ENCODE results near the gene SLC23A2.
"Not testable (repeated sequence)": the region's sequence is repeated elsewhere in the genome, so short reads cannot be mapped to it uniquely, and the experiment has no call there.

SLC23A2 gene

DNA sequence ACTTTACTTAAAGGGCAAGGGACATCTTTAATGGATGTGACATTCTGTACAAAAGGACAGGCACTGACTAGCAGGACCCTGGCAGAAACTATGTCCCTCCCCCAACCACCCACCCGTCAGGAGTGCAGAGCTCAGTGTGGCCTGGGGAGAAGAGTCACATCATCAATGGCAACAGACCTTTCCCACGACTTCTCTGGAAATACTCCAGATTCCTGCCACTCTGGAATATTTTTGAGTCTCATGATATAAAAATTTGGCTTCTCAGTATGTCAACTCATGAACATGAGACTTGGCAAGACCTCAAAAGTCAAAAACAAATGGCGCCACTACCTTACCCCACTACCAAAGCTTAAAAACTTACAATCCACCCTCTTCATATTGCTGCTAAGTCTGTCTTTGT, 118.3 kb downstream of the SLC23A2 start:
- no peak for ATAC-seq
- no peak for DNase-seq
- peaks cover 2% of the 10 kb centered on the region for H3K4me1 Mint-ChIP-seq
- no peaks in the 10 kb centered on the region for H3K9me3 Mint-ChIP-seq
- H3K27ac Mint-ChIP-seq = no peak overlapping the region
- H3K27me3 Mint-ChIP-seq = no peaks in the 10 kb centered on the region
- H3K36me3 Mint-ChIP-seq (ENCODE audit: low read depth) = peaks cover 19% of the 10 kb centered on the region
- no peak overlapping the region for H3K4me3 Mint-ChIP-seq

DNA sequence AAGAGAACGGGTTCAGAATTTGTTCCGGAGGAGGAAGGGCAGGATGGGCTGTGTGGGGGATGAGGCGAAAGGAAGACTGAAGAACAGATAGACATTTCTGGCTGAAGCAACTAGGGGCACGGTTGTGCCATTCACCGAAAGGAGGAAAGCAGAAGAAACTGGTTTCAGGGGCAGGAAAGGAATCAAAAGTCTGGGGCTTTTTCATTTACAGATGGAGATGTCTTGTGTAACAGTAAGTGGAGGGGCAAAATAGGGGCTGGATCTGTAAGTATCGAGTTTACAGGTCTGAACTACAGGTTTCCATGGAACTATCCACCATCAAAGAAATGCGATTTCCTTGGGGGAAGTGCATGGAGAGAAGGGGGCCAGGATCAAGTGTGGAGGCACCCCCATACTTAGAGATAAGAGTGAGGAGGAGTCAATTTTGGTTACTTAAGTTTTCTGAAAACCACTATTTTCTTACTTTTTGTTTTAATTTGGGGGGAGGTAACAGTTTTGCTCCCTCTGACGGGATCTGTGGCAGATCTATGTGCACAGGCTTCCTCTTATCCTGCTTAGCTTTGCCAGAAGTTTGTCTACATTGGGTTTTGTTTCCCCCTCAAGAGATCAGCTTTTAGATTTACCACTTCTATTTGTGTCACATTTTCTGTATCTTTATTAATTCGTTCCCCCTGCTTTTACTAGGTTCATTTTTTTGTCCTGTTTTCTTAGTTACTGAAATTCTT, 120.1 kb downstream of the SLC23A2 start:
- ATAC-seq (no peak), DNase-seq (no peak)
- Mint-ChIP-seq H3K27me3 (no peaks in the 10 kb centered on the region), H3K4me3 (no peak overlapping the region), H3K36me3 (ENCODE audit: low read depth) (peaks cover 19% of the 10 kb centered on the region), H3K4me1 (peaks cover 1% of the 10 kb centered on the region), H3K9me3 (no peaks in the 10 kb centered on the region), H3K27ac (peak overlapping the region; percentile 23)

- Mint-ChIP-seq H3K36me3 (ENCODE audit: low read depth) (peaks cover 18% of the 10 kb centered on the region), H3K4me3 (no peak overlapping the region), H3K9me3 (no peaks in the 10 kb centered on the region), H3K27me3 (no peaks in the 10 kb centered on the region), H3K4me1 (no peaks in the 10 kb centered on the region), H3K27ac (no peak overlapping the region)
- ATAC-seq = no peak
- no peak for DNase-seq
Measured at GRCh38 chr20:4880051-4880450, 121.3 kb downstream of the SLC23A2 start.

GRCh38 chr20:4878099-4878498, 123.2 kb downstream of the SLC23A2 start:
- H3K27ac Mint-ChIP-seq, H3K9me3 Mint-ChIP-seq, H3K4me1 Mint-ChIP-seq, H3K4me3 Mint-ChIP-seq, H3K27me3 Mint-ChIP-seq, DNase-seq, ATAC-seq: not testable (repeated sequence)
- peaks cover 18% of the 10 kb centered on the region for H3K36me3 Mint-ChIP-seq (ENCODE audit: low read depth)

- DNase-seq = no peak
- Mint-ChIP-seq H3K4me3 (no peak overlapping the region), H3K27ac (no peak overlapping the region), H3K4me1 (no peaks in the 10 kb centered on the region), H3K27me3 (no peaks in the 10 kb centered on the region), H3K36me3 (ENCODE audit: low read depth) (peaks cover 16% of the 10 kb centered on the region), H3K9me3 (no peaks in the 10 kb centered on the region)
- ATAC-seq = no peak
Measured at GRCh38 chr20:4876731-4877130, 124.6 kb downstream of the SLC23A2 start.

GRCh38 chr20:4876301-4876700, 125.0 kb downstream of the SLC23A2 start:
- ATAC-seq = no peak
- H3K27ac Mint-ChIP-seq = no peak overlapping the region
- H3K4me3 Mint-ChIP-seq = no peak overlapping the region
- H3K27me3 Mint-ChIP-seq = no peaks in the 10 kb centered on the region
- DNase-seq = no peak
- peaks cover 16% of the 10 kb centered on the region for H3K36me3 Mint-ChIP-seq (ENCODE audit: low read depth)
- H3K9me3 Mint-ChIP-seq = no peaks in the 10 kb centered on the region
- H3K4me1 Mint-ChIP-seq = no peaks in the 10 kb centered on the region

DNA sequence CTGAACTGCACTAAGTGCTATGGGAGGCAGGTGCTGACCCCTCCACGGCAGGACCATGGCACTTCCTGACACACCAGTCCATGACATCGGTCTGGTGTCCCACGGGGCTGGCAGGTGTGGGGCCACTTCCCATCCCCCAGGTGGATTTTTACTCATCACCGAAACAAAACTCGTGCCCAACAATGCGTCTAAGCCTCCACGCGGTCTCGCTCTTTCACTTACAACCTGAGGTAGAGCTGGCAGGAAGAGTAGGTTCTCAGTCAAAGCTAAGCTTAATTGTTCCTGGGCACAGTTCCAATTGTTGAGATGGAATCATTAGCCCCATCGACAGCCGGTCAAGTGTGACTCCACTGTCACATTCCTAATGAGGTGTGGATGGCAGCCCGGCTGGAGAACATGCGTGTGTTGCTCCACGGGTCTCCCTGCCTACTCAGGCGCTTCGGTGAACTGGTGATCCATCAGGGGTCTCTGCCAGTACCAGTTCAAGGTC, 125.7 kb downstream of the SLC23A2 start:
- ATAC-seq (no peak), DNase-seq (no peak)
- Mint-ChIP-seq H3K36me3 (ENCODE audit: low read depth) (peaks cover 17% of the 10 kb centered on the region), H3K9me3 (no peaks in the 10 kb centered on the region), H3K4me3 (no peak overlapping the region), H3K27ac (no peak overlapping the region), H3K4me1 (no peaks in the 10 kb centered on the region), H3K27me3 (no peaks in the 10 kb centered on the region)

- Mint-ChIP-seq H3K4me3 (no peak overlapping the region), H3K27me3 (no peaks in the 10 kb centered on the region), H3K4me1 (no peaks in the 10 kb centered on the region), H3K9me3 (no peaks in the 10 kb centered on the region), H3K27ac (no peak overlapping the region), H3K36me3 (ENCODE audit: low read depth) (peaks cover 14% of the 10 kb centered on the region)
- no peak for DNase-seq
- ATAC-seq = no peak
Measured at GRCh38 chr20:4873396-4873795, 127.9 kb downstream of the SLC23A2 start.

GRCh38 chr20:4871486-4871885, 129.8 kb downstream of the SLC23A2 start:
- Mint-ChIP-seq H3K27ac (no peak overlapping the region), H3K36me3 (ENCODE audit: low read depth) (peaks cover 18% of the 10 kb centered on the region), H3K9me3 (no peaks in the 10 kb centered on the region), H3K4me1 (no peaks in the 10 kb centered on the region), H3K4me3 (no peak overlapping the region), H3K27me3 (no peaks in the 10 kb centered on the region)
- DNase-seq (no peak), ATAC-seq (no peak)

DNA sequence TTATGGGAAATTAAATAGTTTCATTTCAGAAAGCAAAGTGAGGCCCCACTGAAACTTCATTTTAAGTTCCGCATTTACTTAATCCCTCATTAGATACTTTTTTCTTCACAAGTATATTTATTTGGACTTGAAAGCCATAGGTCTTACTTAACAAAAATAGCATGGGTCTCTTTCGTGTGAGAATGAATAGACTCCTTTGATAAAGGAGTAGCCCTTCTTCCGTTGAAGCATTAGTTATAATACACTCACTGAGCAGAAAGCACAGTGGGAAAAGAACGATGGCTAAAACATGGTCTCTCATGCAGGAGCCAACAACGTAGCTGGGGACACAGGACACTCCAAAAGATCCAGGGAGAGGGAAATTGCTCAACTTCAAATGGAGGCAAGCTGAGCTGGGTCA, 130.4 kb downstream of the SLC23A2 start:
- DNase-seq (no peak), ATAC-seq (no peak)
- Mint-ChIP-seq H3K36me3 (ENCODE audit: low read depth) (peaks cover 18% of the 10 kb centered on the region), H3K27ac (no peak overlapping the region), H3K4me1 (no peaks in the 10 kb centered on the region), H3K9me3 (no peaks in the 10 kb centered on the region), H3K4me3 (no peak overlapping the region), H3K27me3 (no peaks in the 10 kb centered on the region)

DNA sequence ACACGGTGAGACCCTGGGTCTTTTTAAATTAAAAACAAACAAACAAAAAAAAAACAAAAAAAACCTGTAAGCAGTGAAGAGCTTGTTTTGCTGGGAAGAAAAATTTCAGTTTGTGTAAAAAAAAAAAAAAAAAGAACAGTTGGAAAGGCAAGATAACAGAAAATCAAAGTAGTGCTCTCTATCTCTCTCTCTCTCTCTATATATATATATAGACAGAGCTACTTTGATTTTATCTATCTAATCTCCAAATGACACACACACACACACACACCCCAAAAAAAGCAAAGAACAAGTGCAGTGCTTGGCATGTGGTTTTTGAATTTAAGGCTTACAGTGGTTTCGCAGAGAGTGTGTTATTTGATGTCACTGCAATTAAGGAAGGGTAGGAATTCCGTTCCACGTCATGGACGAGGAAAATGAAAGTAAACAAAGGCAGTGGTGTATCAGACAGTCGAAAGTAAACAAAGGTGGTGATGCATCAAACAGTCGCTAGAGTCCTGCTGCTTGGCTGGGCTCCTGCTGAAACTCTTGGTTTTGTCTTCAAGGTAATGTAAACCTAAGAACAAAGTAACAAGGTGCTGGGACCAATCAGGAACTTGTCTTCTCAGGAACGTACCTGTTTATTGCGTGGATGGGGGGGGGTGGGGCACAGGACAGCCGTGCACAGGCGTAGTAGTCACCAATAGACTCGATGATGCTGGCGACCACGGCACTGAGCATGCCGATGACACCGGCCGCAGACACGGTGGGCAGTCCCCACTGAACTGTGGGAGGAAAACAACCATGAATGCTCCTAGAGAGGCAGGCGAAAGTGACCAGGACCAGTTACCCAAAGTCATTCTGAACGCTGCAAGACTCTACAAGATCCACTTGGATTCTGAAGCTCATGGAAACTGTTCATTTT, 131.8 kb downstream of the SLC23A2 start:
- ATAC-seq (no peak), DNase-seq (no peak)
- Mint-ChIP-seq H3K4me1 (no peaks in the 10 kb centered on the region), H3K27me3 (no peaks in the 10 kb centered on the region), H3K27ac (no peak overlapping the region), H3K36me3 (ENCODE audit: low read depth) (peaks cover 17% of the 10 kb centered on the region), H3K9me3 (no peaks in the 10 kb centered on the region), H3K4me3 (no peak overlapping the region)

DNA sequence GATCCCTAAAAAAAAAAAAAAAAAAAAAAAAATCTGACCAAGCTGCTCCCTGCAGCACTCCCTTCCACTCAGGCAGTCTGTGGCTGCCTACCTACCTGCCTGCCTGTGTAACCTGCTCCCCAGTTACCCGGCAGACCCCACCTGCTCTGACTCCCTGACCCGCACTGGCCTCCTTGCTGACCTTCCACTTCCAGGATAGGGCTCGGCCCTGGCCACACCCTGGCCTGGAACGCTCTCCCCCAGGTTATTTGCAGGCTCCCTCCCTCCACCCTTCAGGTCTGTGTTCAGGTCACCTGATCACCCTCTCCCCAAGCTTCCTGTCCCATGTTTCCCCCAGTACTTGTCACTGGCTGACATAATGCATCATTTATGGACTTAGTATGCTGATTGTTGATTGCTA, 134.3 kb downstream of the SLC23A2 start:
- H3K27ac Mint-ChIP-seq = no peak overlapping the region
- no peaks in the 10 kb centered on the region for H3K27me3 Mint-ChIP-seq
- H3K4me3 Mint-ChIP-seq = no peak overlapping the region
- no peaks in the 10 kb centered on the region for H3K9me3 Mint-ChIP-seq
- no peak for ATAC-seq
- peaks cover 14% of the 10 kb centered on the region for H3K36me3 Mint-ChIP-seq (ENCODE audit: low read depth)
- no peaks in the 10 kb centered on the region for H3K4me1 Mint-ChIP-seq
- no peak for DNase-seq

GRCh38 chr20:4866429-4866828, 134.9 kb downstream of the SLC23A2 start:
- H3K4me3 Mint-ChIP-seq = no peak overlapping the region
- no peak overlapping the region for H3K27ac Mint-ChIP-seq
- peaks cover 20% of the 10 kb centered on the region for H3K36me3 Mint-ChIP-seq (ENCODE audit: low read depth)
- no peaks in the 10 kb centered on the region for H3K27me3 Mint-ChIP-seq
- no peak for DNase-seq
- no peak for ATAC-seq
- no peaks in the 10 kb centered on the region for H3K9me3 Mint-ChIP-seq
- H3K4me1 Mint-ChIP-seq = no peaks in the 10 kb centered on the region

DNA sequence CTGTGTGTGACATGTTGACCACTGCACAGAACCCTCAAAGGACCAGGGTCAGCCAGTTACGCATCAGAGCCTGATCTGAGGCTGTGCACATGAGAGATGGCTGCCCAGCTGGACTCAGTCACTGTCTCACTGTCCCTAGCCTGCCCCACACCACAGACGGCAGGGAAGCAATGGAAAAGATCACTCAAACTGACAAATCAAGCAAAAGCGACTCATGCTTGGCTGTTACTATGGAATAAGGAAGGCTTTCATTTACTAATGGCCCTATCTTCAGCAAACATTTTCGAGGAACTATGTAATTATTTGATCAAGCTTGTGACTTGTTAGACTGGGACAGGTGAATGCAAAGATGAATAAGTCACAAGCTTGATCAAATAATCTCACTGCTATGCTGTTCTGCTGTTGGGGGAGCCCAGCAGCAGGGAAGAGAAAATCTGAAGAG, 137.0 kb downstream of the SLC23A2 start:
- H3K36me3 Mint-ChIP-seq (ENCODE audit: low read depth) = peaks cover 29% of the 10 kb centered on the region
- H3K9me3 Mint-ChIP-seq = no peaks in the 10 kb centered on the region
- ATAC-seq (no peak), DNase-seq (no peak)
- H3K4me1 Mint-ChIP-seq = no peaks in the 10 kb centered on the region
- H3K27ac Mint-ChIP-seq = no peak overlapping the region
- no peaks in the 10 kb centered on the region for H3K27me3 Mint-ChIP-seq
- no peak overlapping the region for H3K4me3 Mint-ChIP-seq

DNA sequence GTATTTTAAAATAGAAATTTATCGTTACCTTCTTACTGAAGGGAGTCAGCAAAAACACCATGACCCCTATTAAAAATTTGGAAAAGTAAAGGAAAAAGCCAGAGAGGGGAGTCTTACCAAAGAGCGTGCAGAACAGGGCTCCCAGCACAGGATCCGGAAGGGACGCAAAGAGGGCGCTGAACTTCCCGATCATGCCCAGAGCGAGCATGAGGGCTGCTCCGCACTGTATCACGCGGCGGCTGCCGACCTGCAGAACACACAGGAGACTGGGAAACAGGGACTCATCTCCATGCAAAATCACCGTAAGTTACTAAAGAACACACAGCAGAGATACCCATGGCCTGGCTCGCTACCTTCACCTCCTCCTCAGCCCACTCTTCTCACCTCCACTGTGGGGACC, 138.6 kb downstream of the SLC23A2 start:
- no peaks in the 10 kb centered on the region for H3K9me3 Mint-ChIP-seq

More for the DNA sequence above, 138.6 kb downstream of the SLC23A2 start:
- DNase-seq (no peak), ATAC-seq (no peak)
- Mint-ChIP-seq H3K36me3 (ENCODE audit: low read depth) (peaks cover 40% of the 10 kb centered on the region), H3K4me3 (no peak overlapping the region), H3K27ac (no peak overlapping the region), H3K27me3 (no peaks in the 10 kb centered on the region), H3K4me1 (no peaks in the 10 kb centered on the region)

Data from activated naive CD8-positive, alpha-beta T cell treated with anti-CD3 and anti-CD28 coated beads, Interleukin-2, amount 50 U/mL, for 24 hours (primary cell).